PC-9 (cell line): Measurements from ENCODE around the gene PRUNE2.

Experiments
- CTCF ChIP-seq: fragments of 200-600 bp; sonication (generic); conservative IDR thresholded peaks from 2 replicates; pipeline ENCODE4 v1.6.1; 2017; ENCODE audit warnings: mixed run types, antibody characterized with exemption, mild to moderate bottlenecking, moderate library complexity
- EZH2 ChIP-seq: fragments of 200-600 bp; sonication (generic); IDR thresholded peaks from 2 replicates; pipeline ENCODE4 v1.8.0; 2017; ENCODE audit warnings: antibody characterized with exemption, low read depth

- TF ChIP-seq CTCF (no peak), EZH2 (no peak)
These were observed 26.8 kb upstream of the PRUNE2 start for GRCh38 chr9:76932757-76933156.
